HepG2 (cell line): ENCODE results near the gene UBB. TPM values are rescaled to one million over a fixed set of nuclear protein-coding genes. Genes with fewer than 3 reads are reported as not detected.

ENCODE experiments used
- DR1 ChIP-seq: sonication (generic); formaldehyde crosslinking; IDR thresholded peaks from 2 replicates; pipeline ENCODE4 v1.8.0; 2021; ENCODE audit warnings: mild to moderate bottlenecking, missing genetic modification reagents, inconsistent platforms
- FOXC1 ChIP-seq: sonication (generic); formaldehyde crosslinking; IDR thresholded peaks from 2 replicates; pipeline ENCODE4 v1.8.0; 2022; ENCODE audit warnings: mild to moderate bottlenecking, missing genetic modification reagents, borderline replicate concordance
- GATAD2A ChIP-seq: IDR thresholded peaks from 2 replicates; pipeline ENCODE4 v1.6.1; 2016
- HMG20A ChIP-seq: IDR thresholded peaks from 2 replicates; pipeline ENCODE4 v1.6.1; 2016; ENCODE audit warnings: borderline replicate concordance
- MAFG ChIP-seq: sonication (generic); formaldehyde crosslinking; IDR thresholded peaks from 2 replicates; pipeline ENCODE4 v1.5.1; 2020; ENCODE audit warnings: mild to moderate bottlenecking, missing genetic modification reagents
- MED1 ChIP-seq: sonication (generic); formaldehyde crosslinking; IDR thresholded peaks from 2 replicates; pipeline ENCODE4 v1.4.0; 2020; ENCODE audit warnings: missing genetic modification reagents
- NR2F6 ChIP-seq, 2 experiments: IDR thresholded peaks; 2 replicates each; pipeline ENCODE4 v1.6.1; 2016; ENCODE audit warnings: antibody characterized with exemption in 1 of 2, mild to moderate bottlenecking in 1 of 2
- TFE3 ChIP-seq: IDR thresholded peaks from 2 replicates; pipeline ENCODE4 v1.6.1; 2016
- ZBTB10 ChIP-seq: sonication (generic); formaldehyde crosslinking; IDR thresholded peaks from 2 replicates; pipeline ENCODE4 v1.4.0; 2020; ENCODE audit warnings: missing genetic modification reagents, borderline replicate concordance
- ZC3H13 ChIP-seq: sonication (generic); formaldehyde crosslinking; IDR thresholded peaks from 2 replicates; pipeline ENCODE4 v1.8.1; 2023; ENCODE audit warnings: mild to moderate bottlenecking, missing genetic modification reagents, moderate library complexity
- ZNF10 ChIP-seq: sonication (generic); formaldehyde crosslinking; IDR thresholded peaks from 2 replicates; pipeline ENCODE4 v1.4.0; 2020; ENCODE audit warnings: mild to moderate bottlenecking, low read depth, missing genetic modification reagents, borderline replicate concordance
- ZNF510 ChIP-seq: sonication (generic); formaldehyde crosslinking; IDR thresholded peaks from 2 replicates; pipeline ENCODE4 v1.4.0; 2020; ENCODE audit warnings: low read depth, mild to moderate bottlenecking, missing genetic modification reagents
- polyA plus RNA-seq, 8 experiments: library from polyadenylated mRNA; depleted of rRNA in 3 of 8; stranded (reverse) in 7 of 8; unstranded in 1 of 8; fragments of >200 nt; fragmentation: Illumina TruSeq in 4 of 8; extraction: Trizol in 4 of 8; gene quantifications; 2 replicates each; pipeline versions ENCODE4 v1.2.1 to v1.2.3, GENCODE V29; 2011 to 2016; ENCODE audit warnings: low read depth in 4 of 8, missing spikeins in 1 of 8, mixed read lengths in 1 of 8; ENCODE audit not compliant: insufficient read depth in 1 of 8
- total RNA-seq, 5 experiments: library from RNA; depleted of rRNA; stranded (reverse); fragments of >200 nt; fragmentation: Illumina TruSeq; extraction: Trizol; gene quantifications; 2 replicates each; pipeline ENCODE4 v1.2.3, GENCODE V29; 2016; ENCODE audit warnings: low read depth in 1 of 5
- TF ChIP-seq, protein P1 (sequence below): sonication (generic); formaldehyde crosslinking; IDR thresholded peaks from 2 replicates; pipeline ENCODE4 v1.4.0; 2020; ENCODE audit warnings: missing genetic modification reagents, borderline replicate concordance
- TF ChIP-seq, protein P2 (sequence below): sonication (generic); formaldehyde crosslinking; IDR thresholded peaks from 2 replicates; pipeline ENCODE4 v1.8.1; 2023; ENCODE audit warnings: mild to moderate bottlenecking, missing genetic modification reagents
- TF ChIP-seq, protein P3 (sequence below): IDR thresholded peaks from 2 replicates; pipeline ENCODE4 v1.6.1; 2018; ENCODE audit warnings: missing genetic modification reagents, mild to moderate bottlenecking, missing compliant biosample characterization

UBB gene
- total and polyA plus RNA-seq, 2 of the 13 experiments (the other 11 are each of a cell fraction or from before 2014, with no cell fraction given) = 1,130 to 2,066 TPM

DNA sequence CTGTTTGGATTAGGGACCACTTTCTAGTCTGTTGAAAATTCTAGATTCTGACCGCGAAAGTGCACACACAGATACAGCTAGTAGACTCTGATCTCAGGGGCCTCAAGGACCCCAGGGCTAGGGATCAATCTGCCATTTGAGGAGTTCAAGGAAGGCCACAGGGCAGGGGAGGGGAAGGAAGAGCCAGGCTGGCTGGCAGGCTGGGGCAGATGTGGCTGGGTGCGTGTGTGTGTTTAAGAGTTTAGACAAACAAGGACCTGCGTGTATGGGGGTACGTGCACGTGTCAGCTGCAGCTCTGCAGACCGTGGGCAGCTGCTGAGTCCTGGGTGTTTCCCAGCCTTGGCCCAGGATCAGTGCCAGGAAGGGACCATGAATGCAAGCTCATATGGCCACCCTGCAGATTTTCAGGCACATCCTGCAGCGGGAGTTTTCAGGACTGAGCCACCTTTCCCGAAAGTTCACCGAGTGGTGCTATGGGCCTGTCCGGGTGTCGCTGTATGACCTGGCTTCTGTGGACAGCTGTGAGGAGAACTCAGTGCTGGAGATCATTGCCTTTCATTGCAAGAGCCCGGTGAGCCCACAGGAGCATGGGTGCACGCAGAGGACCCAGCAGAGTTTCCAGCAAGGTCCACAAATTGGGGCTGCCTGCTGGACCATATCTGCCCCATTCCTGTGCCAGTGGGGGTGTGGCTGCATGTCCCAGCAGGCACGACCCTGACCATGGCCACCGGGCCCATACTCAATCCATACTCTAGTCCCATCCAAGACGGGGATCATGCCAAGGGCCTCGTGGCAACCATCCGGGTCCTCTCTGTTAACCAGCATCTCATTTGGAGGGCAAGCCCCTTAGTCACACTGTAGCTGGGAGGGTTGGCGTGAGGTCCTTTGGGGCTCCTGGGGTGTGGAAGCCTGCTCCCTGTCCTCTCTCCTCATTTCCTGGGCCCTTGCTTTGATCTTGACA, 45.1 kb downstream of the UBB start (continued):
- peak; percentile 63; the same call in 1 of the 2 replicates for TF ChIP-seq ZBTB10
- TF ChIP-seq NR2F6 (IDR thresholded peaks at IDR 0.05) = peak; percentile 49; the same call in 1 of the 2 replicates
- TF ChIP-seq NR2F6 (CRISPR knock-in tag; IDR thresholded peaks at IDR 0.05) = peak; percentile 26; the same call in 1 of the 2 replicates
- TF ChIP-seq, protein P1, sequence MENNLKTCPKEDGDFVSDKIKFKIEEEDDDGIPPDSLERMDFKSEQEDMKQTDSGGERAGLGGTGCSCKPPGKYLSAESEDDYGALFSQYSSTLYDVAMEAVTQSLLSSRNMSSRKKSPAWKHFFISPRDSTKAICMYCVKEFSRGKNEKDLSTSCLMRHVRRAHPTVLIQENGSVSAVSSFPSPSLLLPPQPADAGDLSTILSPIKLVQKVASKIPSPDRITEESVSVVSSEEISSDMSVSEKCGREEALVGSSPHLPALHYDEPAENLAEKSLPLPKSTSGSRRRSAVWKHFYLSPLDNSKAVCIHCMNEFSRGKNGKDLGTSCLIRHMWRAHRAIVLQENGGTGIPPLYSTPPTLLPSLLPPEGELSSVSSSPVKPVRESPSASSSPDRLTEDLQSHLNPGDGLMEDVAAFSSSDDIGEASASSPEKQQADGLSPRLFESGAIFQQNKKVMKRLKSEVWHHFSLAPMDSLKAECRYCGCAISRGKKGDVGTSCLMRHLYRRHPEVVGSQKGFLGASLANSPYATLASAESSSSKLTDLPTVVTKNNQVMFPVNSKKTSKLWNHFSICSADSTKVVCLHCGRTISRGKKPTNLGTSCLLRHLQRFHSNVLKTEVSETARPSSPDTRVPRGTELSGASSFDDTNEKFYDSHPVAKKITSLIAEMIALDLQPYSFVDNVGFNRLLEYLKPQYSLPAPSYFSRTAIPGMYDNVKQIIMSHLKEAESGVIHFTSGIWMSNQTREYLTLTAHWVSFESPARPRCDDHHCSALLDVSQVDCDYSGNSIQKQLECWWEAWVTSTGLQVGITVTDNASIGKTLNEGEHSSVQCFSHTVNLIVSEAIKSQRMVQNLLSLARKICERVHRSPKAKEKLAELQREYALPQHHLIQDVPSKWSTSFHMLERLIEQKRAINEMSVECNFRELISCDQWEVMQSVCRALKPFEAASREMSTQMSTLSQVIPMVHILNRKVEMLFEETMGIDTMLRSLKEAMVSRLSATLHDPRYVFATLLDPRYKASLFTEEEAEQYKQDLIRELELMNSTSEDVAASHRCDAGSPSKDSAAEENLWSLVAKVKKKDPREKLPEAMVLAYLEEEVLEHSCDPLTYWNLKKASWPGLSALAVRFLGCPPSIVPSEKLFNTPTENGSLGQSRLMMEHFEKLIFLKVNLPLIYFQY = no peak
- no peak for TF ChIP-seq DR1 (CRISPR knock-in tag)
- peak; percentile 83 for TF ChIP-seq MED1 (CRISPR knock-in tag)
- TF ChIP-seq ZNF510 (CRISPR knock-in tag) = no peak
- no peak for TF ChIP-seq ZNF10 (CRISPR knock-in tag)
- TF ChIP-seq MAFG = no peak
- TF ChIP-seq ZC3H13 = 0 out of 2 replicates have a peak, but pooled peaks have one; percentile 32
- peak; percentile 58; the same call in 1 of the 2 replicates for TF ChIP-seq HMG20A (CRISPR knock-in tag)
- TF ChIP-seq, protein P2, sequence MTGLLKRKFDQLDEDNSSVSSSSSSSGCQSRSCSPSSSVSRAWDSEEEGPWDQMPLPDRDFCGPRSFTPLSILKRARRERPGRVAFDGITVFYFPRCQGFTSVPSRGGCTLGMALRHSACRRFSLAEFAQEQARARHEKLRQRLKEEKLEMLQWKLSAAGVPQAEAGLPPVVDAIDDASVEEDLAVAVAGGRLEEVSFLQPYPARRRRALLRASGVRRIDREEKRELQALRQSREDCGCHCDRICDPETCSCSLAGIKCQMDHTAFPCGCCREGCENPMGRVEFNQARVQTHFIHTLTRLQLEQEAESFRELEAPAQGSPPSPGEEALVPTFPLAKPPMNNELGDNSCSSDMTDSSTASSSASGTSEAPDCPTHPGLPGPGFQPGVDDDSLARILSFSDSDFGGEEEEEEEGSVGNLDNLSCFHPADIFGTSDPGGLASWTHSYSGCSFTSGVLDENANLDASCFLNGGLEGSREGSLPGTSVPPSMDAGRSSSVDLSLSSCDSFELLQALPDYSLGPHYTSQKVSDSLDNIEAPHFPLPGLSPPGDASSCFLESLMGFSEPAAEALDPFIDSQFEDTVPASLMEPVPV (CRISPR knock-in tag) = no peak
- TF ChIP-seq, protein P3, sequence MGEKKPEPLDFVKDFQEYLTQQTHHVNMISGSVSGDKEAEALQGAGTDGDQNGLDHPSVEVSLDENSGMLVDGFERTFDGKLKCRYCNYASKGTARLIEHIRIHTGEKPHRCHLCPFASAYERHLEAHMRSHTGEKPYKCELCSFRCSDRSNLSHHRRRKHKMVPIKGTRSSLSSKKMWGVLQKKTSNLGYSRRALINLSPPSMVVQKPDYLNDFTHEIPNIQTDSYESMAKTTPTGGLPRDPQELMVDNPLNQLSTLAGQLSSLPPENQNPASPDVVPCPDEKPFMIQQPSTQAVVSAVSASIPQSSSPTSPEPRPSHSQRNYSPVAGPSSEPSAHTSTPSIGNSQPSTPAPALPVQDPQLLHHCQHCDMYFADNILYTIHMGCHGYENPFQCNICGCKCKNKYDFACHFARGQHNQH (CRISPR knock-in tag) = no peak
- peak; percentile 25; the same call in 1 of the 2 replicates for TF ChIP-seq FOXC1 (CRISPR knock-in tag)
- peak; percentile 89 for TF ChIP-seq GATAD2A (CRISPR knock-in tag)
- no peak for TF ChIP-seq TFE3 (CRISPR knock-in tag)
